ENCODE data around the gene LCNL1. TPM values are rescaled to one million over a fixed set of nuclear protein-coding genes. Genes with fewer than 3 reads are reported as not detected.

The LCNL1 gene
- total RNA-seq, 2 donors from 2014 or later, result 0.41 to 22.5 TPM

DNA sequence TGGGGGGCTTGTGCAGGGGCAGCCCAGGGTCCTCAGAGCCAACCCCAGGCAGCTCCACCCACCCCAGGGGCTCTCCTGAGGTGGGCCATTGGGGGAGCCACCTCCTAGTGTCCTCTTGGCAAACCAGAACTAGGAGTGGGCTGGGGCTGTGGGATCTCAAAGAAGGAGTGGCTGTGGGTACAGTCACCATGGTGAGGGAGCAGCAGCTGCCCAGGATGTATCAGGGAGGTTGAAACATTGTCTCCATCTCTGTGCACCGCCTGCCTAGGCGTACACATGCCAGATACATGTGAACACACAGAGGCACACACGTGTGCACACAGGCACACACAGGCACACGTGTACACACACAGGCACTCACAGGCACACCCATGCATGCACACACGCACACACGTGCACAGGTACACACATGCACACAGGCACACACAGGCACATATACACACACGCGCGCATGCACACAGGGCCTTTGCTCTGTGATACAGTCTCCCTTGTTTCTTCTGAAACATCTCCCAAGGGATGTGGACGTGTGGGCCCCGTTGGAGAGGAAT is 20.0 kb upstream of the LCNL1 start:
- H3K27ac ChIP-seq, result no peak overlapping the region
- WGBS, result 91% methylated on average over 11 of the region's 11 CpGs

DNA sequence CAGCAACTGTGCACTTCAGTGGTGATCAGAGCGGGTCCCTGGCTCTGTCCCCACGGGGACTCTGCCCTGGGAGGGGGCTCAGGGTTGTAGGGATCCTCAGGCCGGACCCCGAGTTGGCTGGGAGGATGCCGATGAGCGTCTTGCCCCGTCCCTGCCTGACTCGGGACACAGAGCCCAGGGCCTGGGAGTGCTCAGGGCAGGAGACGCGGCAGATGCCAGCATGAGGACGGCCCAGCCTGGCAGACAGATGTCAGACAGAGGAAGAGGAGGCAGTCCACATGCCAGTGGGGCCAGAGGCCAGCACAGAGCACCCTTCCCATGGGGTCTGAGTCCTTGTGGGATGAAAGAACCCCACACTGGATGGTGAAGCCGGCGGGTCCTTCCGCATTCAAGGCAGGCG is 19.5 kb upstream of the LCNL1 start:
- no peak for TF ChIP-seq POLR2AphosphoS5 (IDR thresholded peaks at IDR 0.05)
- TF ChIP-seq, protein P1, sequence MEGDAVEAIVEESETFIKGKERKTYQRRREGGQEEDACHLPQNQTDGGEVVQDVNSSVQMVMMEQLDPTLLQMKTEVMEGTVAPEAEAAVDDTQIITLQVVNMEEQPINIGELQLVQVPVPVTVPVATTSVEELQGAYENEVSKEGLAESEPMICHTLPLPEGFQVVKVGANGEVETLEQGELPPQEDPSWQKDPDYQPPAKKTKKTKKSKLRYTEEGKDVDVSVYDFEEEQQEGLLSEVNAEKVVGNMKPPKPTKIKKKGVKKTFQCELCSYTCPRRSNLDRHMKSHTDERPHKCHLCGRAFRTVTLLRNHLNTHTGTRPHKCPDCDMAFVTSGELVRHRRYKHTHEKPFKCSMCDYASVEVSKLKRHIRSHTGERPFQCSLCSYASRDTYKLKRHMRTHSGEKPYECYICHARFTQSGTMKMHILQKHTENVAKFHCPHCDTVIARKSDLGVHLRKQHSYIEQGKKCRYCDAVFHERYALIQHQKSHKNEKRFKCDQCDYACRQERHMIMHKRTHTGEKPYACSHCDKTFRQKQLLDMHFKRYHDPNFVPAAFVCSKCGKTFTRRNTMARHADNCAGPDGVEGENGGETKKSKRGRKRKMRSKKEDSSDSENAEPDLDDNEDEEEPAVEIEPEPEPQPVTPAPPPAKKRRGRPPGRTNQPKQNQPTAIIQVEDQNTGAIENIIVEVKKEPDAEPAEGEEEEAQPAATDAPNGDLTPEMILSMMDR (IDR thresholded peaks at IDR 0.05), result no peak
- no peak for TF ChIP-seq POLR2A (IDR thresholded peaks at IDR 0.05)

More for the DNA sequence above, 20.0 kb upstream of the LCNL1 start:
- peaks cover 9% of the 10 kb centered on the region for H3K4me1 ChIP-seq (replicated peaks)
- no peak for DNase-seq (ENCODE audit: low spot score)
- no peaks in the 10 kb centered on the region for H3K9me3 ChIP-seq
- H3K27me3 ChIP-seq (replicated peaks; ENCODE audit: insufficient read depth), result no peaks in the 10 kb centered on the region
- intact Hi-C loops (cut with DNase I), result no loop called here
- TF ChIP-seq POLR2AphosphoS5 (IDR thresholded peaks at IDR 0.05) (no peak), POLR2A (IDR thresholded peaks at IDR 0.05) (no peak)
- TF ChIP-seq, protein P1 (IDR thresholded peaks at IDR 0.05), result no peak
- H3K4me3 ChIP-seq, result no peak overlapping the region
- no peaks in the 10 kb centered on the region for H3K36me3 ChIP-seq

DNA sequence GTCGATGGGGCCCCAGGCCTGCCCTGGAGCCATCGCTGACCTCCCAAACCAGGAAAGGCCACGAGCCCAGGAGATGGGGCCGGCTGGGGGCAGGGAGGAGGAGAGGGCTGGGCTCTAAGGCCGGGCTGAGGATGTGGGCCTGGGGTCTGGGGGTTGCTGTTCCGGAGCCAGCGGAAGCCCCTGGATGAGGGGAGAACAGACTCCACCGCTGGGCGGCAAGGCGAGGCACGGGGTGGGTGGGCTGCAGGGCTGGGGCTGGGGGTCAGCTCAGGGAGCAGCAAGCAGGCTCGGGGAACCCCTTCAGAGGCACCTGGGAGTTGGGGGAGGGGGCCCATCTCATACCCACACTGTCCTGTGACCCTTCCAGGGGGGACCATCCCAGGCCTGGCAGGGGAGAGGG is 19.0 kb upstream of the LCNL1 start:
- Histone ChIP-seq H3K36me3 (no peaks in the 10 kb centered on the region), H3K27me3 (replicated peaks; ENCODE audit: insufficient read depth) (no peaks in the 10 kb centered on the region), H3K4me1 (replicated peaks) (peaks cover 9% of the 10 kb centered on the region), H3K27ac (no peak overlapping the region), H3K4me3 (no peak overlapping the region), H3K9me3 (no peaks in the 10 kb centered on the region)
- no peak for DNase-seq (ENCODE audit: low spot score)
- WGBS, result 93% methylated on average over 12 of the region's 12 CpGs
- no peak for TF ChIP-seq POLR2A (IDR thresholded peaks at IDR 0.05)
- TF ChIP-seq POLR2AphosphoS5 (IDR thresholded peaks at IDR 0.05), result no peak
- TF ChIP-seq, protein P1 (IDR thresholded peaks at IDR 0.05), result no peak
- intact Hi-C loops (cut with DNase I), result no loop called here

More for the DNA sequence above, 19.5 kb upstream of the LCNL1 start:
- no peak overlapping the region for H3K27ac ChIP-seq
- no peaks in the 10 kb centered on the region for H3K27me3 ChIP-seq (replicated peaks; ENCODE audit: insufficient read depth)
- no peak for DNase-seq (ENCODE audit: low spot score)
- 89% methylated on average over 15 of the region's 15 CpGs for WGBS
- H3K4me1 ChIP-seq (replicated peaks), result peaks cover 9% of the 10 kb centered on the region
- no peaks in the 10 kb centered on the region for H3K36me3 ChIP-seq
- H3K4me3 ChIP-seq, result no peak overlapping the region
- intact Hi-C loops (cut with DNase I), result no loop called here
- no peaks in the 10 kb centered on the region for H3K9me3 ChIP-seq

DNA sequence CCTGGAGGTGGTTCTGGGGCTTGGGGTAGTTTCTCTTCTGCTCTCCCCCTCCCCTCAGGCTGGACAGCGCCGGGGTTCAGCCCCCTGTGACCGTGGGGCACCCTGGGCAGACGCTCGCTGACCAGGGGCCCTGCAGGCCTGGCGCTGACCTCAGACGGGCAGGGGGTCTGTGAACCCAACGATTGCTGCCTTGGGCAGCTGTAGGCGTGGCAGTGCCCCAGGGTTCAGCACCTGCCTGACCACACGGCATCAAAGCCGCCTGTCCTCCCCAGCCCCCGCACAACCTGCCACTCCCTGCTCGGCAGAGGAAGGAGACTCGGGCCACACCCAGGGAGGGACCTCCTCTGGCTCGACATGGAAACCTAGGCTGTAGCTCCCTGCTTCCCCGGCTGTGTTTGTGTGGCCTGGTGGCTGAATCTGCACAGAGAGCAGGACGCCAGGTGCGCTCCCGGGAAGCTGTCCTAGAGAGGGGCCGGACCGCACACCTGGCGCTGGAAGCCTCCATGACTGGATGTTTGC is 18.6 kb upstream of the LCNL1 start:
- DNase-seq (ENCODE audit: low spot score), result no peak
- 62% methylated on average over 22 of the region's 22 CpGs for WGBS

More for the DNA sequence above, 18.6 kb upstream of the LCNL1 start:
- intact Hi-C loops (cut with DNase I), result no loop called here
- peaks cover 9% of the 10 kb centered on the region for H3K4me1 ChIP-seq (replicated peaks)
- TF ChIP-seq, protein P1 (IDR thresholded peaks at IDR 0.05), result no peak
- TF ChIP-seq POLR2A (IDR thresholded peaks at IDR 0.05) (no peak), POLR2AphosphoS5 (IDR thresholded peaks at IDR 0.05) (no peak)
- no peaks in the 10 kb centered on the region for H3K9me3 ChIP-seq
- H3K27ac ChIP-seq, result no peak overlapping the region
- no peaks in the 10 kb centered on the region for H3K36me3 ChIP-seq
- no peaks in the 10 kb centered on the region for H3K27me3 ChIP-seq (replicated peaks; ENCODE audit: insufficient read depth)
- no peak overlapping the region for H3K4me3 ChIP-seq

Measured in prostate gland (tissue), 2 donors.